NCI-H82 treated with DMSO at 0.1 percent for 48 hours (cell line): ENCODE data around the gene RNF215.
A peak's percentile ranks its signal among the peaks of the same experiment; 100 is the strongest.

Experiments used
- DNase-seq: peaks from one replicate; lab custom pipeline; 2025; ENCODE audit not compliant: unreplicated experiment; lab: John Stamatoyannopoulos, UW

The RNF215 gene

DNA sequence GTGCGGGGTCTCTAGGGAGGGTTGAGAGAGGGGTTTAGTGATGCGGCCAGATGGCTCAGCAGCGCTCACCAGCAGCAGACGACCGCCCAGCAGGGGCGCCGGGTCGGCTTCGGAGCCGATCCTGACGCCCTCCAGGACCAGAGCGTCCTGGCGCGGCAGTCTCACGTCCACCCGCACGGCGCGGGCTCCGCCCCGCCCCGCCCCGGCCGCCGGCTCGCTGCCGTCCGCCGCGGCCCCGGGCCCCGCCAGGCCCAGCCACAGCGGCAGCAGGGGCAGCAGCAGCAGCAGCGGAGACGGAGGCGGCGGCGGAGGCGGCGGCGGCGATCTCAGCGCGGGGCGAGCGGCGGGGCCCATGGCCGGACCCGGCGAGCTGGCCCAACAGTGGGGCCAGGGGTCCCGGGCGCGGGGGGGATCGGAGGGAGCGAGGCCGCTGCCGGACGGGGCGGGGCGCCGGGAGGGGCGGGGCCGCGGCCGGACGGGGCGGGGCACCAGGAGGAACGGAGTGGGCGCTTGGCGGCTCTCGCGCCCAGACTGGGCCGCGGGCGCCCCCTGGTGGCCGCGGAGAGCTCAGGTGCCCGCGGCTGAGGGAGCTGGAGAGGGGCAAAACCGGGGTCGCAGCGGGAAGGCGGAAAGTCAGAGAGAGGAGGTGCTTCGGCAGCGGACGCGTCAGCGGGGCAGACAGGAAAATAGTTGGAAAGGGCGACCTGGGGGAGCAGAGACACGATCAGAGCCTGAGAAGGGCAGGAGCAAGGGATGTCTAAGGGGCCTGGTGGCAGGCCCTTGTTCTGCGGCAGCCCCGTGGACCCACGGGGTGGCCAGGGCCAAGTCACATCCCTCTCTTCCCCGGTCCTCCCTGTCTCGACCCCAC lies at the start of gene RNF215:
Gene RNF215, minus strand, starts transcription at position 452 of the 868 bp plus-strand sequence. Its CDS starts 98 bp downstream, at position 354.
- peak; percentile 35 for DNase-seq

DNA sequence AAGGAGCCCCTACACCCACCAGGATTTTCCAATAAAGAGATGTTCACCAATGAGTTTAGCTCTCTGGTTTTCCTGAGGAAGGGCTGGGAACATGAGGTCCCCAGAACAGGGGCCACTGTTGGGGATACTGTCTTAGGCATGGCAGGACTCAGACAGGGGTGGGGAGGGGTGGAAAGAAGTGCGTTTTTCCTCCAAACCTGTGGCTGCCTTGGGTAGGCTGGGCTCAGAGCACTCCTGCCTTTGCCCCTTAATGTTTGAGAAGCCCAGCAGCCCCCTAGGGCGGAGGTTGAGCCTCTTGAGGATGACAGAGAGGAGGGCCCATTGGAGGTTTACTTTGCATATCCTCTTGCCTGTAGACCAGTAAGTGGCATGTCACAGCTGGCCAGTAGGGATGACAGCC lies 49.0 kb upstream of the RNF215 start:
- no peak for DNase-seq

DNA sequence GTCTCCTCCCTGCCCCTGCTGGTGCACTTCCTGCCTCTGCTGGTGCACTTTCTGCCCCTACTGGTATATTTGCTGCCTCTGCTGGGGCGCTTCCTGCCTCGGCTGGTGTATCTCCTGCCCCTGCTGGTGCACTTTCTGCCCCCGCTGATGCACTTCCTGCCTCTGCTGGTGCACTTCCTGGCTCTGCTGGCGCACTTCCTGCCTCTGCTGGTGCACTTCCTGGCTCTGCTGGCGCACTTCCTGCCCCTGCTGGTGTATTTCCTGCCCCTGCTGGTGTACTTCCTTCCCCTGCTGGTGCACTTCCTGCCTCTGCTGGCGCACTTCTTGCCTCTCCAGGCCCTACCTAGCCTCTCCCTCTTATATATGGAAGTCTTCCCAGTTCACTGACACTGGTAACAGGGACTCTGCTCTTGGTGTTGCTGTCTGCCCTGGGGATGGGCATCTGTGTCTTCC lies 48.5 kb upstream of the RNF215 start:
- no peak for DNase-seq

DNA sequence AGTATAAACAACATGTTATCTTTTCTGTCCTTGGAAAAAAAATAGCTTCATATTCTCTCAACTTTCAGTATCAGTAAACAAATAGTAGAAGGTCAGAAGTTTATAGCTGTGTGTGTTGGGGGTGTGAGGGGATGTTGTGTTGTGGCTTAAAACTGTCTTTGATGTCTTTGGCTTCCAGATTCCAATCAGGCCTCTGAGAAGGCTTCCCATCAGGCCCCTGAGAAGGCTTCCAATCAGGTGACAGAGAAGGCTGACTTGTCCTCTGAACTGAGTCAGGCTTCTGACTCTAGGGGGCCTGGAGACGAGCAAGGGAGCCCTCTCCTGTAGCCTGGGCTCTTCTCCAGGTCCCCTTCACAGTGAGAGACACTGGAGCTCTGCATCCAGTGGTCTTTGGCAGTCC lies 47.6 kb upstream of the RNF215 start:
- no peak for DNase-seq

DNA sequence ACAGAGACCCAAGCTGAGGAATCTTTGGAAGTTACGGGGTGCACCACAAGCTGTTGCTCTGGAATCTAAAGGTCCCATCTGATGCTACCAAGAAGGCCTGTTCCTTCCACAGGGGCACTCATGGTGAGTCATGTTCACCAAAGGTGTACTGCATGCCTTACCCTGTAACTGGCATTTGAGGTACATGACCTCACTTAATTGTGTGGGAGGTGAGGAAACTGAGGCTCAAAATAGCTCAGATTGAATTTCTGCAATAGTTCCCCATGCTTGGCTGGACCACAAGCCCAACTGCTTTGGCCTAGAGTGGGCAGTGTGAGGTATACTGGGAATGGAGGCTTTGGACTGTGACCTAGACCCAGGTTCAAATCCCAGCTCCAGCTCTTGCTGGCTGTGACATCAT lies 46.6 kb upstream of the RNF215 start:
- no peak for DNase-seq

DNA sequence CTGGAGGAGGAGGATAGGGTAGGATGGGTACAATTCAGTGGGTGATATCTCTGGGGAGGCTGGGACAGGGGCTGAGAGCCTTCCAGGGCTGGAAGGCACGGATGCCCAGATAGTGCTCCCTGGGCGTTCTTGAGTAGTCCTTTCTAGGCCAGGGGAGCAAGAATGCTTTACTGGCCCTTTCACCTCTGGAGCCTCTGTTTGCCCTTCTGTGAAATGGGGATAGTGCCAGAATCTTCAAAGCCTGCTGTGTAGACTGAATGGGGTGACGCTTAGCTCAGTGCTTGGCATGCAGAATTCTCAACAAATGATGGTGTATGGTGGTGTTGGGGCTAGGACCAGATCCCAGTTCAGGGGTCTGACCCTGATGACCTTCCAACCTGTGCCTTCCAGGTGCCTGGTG lies 46.0 kb upstream of the RNF215 start:
- DNase-seq, result no peak

DNA sequence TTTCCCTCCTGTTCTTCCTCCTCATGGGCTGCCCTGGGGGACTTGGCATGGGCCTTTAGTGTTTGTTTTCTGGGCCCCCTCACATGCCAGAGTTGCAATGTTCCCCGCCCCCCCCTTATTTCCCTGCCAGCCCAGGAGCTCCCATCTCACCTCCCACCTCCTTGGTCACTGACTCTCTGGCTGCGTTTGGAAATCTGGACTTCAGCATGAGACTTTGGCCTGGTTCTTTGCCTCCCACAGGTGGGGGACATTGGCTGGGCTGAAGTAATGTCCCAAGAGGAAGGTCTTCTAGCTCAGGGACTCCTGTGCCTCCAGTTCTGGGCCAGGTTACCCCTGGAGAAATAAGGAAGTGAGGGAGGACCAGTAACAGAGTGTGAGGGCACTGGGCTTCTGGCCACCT lies 45.3 kb upstream of the RNF215 start:
- no peak for DNase-seq

DNA sequence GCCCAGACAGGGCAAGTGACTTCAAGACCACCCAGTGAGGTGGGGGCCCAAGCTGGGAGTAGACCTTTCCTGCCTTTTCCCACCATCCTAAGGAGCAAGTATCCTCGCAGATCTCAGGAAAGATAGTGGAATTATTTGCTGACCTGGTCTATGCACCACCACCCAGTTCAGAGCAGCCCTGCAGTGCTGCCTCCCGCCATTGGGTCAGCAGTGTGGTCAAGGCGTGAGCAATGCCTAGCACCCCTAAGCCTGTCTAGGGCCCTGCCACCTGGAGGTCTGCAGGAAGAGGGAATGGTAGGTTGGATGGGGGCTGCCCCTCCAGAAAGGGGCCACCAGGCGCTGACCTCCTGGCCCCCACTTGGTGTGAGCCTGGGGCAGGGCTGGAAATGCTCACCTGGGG lies 44.9 kb upstream of the RNF215 start:
- DNase-seq, result no peak

DNA sequence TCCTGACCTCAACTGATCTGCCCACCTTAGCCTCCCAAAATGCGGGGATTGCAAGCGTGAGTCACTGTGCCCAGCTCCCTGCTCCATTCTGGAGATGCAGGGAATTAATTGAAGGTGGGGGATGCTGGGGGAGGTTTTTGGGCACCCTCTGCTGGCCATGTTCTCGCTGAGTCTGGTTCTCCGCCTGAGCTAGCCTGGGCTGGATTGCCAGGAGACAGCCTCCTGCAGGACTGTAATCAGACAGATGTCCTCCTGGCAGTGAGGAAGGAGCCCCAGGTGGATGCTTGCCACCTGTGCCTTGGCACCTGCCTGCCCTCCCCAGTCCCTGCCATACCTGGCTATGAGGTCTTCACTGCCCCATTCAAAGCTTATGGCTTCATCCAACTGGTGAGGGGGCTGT lies 43.7 kb upstream of the RNF215 start:
- DNase-seq, result no peak

DNA sequence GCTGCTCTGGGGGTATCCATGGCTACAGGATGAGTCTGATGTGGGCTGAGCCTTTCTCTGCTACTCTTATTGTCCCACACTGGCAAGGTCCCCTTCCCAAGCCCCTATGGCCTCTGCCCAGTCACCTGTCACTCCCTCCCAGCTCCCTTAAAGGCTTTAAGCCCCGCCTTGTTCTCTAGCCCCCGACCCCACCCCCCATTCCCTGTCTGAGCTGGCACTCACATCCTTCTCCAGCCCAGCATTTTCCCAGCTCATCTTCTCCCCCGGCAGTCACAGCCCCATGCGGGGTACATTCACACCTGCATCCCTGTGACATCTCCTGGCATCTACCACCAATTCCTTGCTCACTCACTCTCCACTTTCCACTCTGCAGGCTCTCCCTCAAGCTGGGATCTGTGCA lies 42.7 kb upstream of the RNF215 start:
- DNase-seq, result no peak

DNA sequence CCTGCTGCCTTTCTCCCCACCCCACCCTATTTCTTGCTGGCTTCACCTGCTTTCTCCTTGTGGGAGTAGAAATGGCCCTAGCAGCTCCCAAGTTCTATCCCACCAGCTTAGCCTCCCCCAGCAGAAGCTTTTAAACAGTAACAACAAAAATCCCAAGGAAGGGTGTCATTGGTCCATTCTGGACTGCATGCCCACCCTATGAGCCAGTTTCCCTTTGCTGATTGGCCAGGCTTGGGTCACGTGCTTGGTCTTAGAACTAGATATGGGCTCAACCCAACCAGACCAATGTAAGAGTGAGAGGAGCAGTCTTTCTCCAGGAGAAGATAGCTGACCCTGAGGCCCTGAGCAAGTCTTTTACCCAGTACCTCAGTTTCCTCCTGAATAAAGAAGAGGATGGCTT lies 40.7 kb upstream of the RNF215 start:
- no peak for DNase-seq

DNA sequence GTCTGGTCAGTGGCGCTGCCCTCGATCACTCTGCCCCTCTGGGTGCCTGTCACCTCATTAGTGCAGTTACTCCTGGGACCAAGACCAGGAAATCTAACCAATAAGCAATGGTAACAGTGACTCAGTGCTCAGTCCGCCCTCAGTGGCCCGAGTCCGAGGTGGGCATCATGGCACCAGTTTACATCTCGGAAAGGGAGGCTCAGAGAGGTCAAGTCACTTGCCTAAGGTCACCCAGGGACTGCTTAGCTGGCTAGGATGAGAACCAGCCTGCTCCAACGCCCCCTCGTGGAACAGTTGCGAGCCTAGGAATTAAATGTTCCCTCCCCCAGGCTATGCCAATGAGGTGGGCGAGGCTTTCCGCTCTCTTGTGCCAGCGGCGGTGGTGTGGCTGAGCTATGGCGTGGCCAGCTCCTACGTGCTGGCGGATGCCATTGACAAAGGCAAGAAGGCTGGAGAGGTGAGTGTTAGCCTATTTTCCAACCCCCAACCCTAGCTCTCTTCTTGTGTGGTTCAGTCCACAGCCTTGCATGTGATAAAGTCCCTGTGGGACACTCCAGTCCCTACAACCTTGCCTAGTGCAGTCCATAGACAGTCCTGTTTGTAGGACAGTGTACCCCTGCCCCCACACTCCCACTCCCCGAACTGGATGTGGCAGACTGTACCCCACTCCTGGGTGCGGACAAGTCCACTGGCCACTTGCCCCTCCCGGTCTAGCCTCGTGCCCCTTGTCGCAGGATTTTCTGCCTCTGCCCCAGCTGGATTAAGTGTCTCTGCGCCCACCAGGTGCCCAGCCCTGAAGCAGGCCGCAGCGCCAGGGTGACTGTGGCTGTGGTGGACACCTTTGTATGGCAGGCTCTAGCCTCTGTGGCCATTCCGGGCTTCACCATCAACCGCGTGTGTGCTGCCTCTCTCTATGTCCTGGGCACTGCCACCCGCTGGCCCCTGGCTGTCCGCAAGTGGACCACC lies 39.5 kb upstream of the RNF215 start:
- peak; percentile 32 for DNase-seq

DNA sequence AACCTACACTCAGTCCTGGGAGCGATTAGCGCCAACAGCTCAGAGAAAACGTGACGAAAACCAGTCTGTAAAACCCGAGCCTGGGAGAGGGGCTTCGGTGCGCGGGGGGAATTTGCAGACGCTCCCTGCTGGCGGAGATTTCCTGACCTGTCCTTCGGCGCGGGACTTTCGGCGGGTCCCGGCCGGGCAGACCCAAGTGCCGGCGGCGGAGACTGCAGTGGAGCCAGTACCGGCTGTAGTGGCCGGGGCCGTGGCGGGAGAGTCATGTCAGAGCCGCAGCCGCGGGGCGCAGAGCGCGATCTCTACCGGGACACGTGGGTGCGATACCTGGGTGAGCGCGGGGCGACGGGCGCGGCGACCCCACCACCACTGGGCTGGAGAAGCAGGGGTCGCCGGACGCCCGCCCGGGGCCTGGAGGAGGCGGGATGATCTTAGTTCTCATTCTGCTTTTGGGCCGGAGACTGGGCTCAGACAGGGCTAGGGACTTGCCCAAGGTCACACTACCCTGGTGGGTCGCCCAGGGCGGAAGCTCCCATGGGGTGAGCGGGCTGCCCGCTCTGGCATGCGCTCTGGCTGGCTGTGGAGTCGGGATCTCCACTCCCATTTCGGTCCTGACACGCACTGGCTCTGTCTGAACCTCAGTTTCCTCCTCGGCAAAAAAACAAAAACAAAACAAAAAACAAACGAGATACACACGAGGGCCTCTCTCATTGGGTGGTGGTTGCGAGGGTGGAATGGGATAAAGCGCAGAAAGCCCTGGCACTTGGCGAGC lies 38.6 kb upstream of the RNF215 start, which contains the start of gene MTFP1:
Gene MTFP1, plus strand, starts transcription at position 153 of the 772 bp plus-strand sequence. Its CDS starts 112 bp downstream, at position 265.
- peak; percentile 56 for DNase-seq

DNA sequence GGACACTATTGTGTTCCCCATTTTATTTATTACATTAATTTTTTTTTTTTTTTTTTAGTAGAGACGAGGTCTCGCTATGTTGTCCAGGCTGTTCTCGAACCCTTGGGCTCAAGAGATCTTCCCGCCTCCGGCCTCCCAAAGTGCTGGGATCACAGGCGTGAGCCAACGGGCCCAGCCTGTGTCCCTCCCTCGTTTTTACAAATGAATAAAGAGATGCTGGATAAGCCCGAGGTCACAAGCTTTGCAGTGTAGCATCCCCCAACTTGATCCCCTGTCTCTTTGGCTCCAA lies 38.1 kb upstream of the RNF215 start:
- DNase-seq, result no peak

DNA sequence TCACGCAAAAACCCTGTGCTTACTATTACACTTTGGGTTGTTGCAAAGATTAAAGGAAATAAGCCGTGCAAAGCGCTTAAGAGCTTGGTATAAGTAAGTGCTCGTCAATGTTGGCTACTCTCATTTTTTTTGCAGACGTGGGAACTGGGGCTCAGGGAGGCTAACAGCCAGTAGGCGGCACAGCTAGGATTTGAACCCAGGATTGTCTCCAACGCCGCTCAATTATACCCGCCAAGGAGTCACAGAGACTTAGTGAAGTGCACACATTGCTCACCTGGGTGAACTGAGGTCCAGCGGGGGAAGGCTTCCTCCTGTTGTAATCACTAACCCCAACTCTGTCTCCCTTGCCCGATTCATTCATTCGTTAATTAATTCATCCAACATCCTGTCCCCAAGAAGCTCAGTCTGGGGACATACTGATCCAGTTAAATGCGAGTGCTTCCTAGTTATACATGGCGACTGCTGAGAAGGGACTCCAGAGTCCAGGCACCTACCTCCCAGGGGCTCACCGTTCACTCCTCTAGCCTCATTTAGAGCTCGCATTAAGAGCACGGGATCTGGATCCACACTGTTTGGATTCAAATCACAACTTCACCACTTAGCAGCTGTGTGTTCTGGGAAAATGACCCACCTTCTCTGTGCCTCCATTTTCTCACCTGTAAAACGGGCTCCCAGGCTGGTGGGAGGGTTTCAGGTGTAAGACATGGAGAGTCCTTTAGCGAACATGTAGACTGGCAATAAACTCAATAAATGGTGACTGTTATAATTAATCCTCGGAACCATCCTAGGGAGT lies 37.5 kb upstream of the RNF215 start:
- DNase-seq, result no peak

DNA sequence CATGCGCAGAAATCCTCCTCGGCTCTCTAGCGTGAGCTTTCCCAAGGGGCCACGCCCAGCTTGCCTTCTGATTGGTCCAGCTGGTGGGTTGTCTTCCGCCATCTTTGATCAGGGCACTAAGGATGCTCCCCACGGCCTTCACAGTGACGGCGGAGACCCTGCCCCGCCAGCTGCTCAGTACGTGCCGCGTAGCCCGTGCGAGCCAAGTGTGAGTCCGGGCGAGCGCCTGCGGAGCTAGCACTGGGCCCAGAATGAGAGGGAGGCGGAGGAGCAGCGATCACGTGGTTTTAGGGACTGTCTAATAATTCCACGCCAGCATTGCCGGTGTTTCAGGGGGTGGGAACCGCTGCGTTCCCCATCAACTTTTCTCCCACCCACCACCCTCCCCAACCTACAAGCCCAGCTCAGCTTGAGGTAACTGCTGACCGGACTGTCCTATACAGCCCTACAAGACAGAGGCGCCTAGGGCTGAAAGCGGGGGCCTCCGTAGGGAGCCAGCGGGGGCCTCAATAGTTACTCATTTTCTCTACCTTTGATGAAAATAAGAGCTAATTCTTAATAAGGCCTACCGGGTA lies 36.8 kb upstream of the RNF215 start:
- peak; percentile 100 for DNase-seq

DNA sequence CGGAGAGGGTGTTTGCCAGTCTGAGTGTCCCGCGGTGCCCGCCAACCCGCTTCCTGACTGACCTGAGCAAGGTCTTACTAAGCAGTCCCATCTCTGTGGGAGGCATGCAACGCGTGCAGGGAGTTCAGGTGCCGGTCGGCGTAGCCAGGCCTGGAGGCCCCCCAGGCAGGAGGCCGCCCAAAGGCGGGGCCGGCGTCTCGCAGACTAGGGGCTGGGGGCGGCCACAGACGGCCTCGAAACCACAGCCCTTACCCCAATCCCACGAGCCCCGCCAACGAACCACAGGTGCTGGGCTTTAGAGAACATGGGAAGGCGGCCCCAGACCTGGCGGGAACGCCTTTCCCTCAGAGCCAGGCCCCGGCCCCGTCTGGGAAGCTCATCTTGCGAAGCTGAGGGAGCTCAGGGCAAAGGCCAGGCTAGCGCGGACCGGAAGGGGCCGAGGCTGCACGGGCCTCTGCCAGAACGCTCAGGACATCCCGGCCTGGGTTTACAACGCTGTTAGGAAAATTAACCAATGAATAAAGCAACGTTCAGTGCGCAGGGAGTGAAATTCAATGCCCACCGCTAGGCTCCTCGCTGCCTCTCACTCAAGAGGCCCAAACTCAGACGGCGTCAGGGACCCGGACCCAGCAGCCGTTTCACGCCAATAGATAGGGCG lies 36.2 kb upstream of the RNF215 start:
- no peak for DNase-seq

DNA sequence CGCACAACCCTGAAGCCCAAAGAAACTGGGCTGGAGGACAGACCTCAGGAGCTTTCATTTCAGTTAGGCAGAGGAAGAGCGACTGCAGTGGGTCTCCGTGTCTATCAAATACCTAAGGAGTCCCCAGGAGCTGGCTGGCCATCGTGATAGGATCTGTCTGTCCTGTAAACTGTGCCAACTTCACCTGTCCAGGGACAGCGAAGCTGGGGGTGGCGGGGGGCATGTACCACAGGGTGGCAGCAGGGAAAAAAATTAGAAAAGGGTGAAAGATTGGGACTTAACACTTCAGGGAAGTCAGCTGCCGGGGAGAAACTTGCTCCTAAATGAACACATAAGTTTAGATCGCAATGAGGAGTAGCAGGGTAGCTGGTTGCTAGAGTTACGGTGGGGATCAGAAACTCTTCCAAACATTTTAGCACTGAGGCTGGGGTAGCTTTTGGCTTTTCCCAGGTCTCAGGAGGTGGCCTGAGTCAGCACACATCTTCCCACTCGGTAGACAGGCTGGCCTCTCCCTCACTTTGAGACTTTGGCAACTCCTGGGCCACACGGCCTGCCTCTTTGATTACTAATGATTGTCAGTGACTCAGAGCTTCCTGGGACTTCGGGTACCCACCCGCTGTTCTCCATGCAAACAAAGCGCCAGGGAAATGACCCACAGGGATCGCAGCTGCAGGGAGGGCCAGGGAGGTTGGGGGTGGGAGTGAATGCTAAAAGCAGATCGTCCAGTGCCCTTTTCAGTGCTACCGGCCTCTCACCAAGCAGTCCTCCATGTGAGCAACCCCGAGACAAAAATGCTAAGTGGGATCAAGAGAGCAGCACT lies 35.5 kb upstream of the RNF215 start:
- no peak for DNase-seq
